H9 (cell line): ENCODE measurements around the gene RBM33. TPM values are rescaled to one million over a fixed set of nuclear protein-coding genes. Genes with fewer than 3 reads are reported as not detected.
"Not testable (repeated sequence)": the region's sequence is repeated elsewhere in the genome, so short reads cannot be mapped to it uniquely, and the experiment has no call there.

Experiments
- DNase-seq: peaks from one replicate; pipeline ENCODE4 v3.0.0-alpha.2; 2017
- H2AFZ ChIP-seq: one replicate; pipeline ENCODE4 v1.6.1; 2013; ENCODE audit warnings: mild to moderate bottlenecking, low read length, control low read depth, moderate library complexity
- H2AK5ac ChIP-seq: 2 replicates; pipeline ENCODE4 v1.6.1; 2013; ENCODE audit warnings: low read length, control low read depth, mixed read lengths; ENCODE audit not compliant: insufficient read length
- H2BK120ac ChIP-seq: one replicate; pipeline ENCODE4 v1.6.1; 2013; ENCODE audit warnings: low read depth, mild to moderate bottlenecking, low read length, control low read depth, inconsistent platforms; ENCODE audit not compliant: poor library complexity, severe bottlenecking
- H2BK12ac ChIP-seq: 2 replicates; pipeline ENCODE4 v1.6.1; 2013; ENCODE audit warnings: low read length, control low read depth, mixed read lengths, low read depth; ENCODE audit not compliant: insufficient read length
- H2BK15ac ChIP-seq: 2 replicates; pipeline ENCODE4 v1.6.1; 2013; ENCODE audit warnings: low read depth, low read length, control low read depth
- H2BK20ac ChIP-seq: one replicate; pipeline ENCODE4 v1.6.1; 2013; ENCODE audit warnings: low read depth, mild to moderate bottlenecking, low read length, control low read depth, inconsistent platforms; ENCODE audit not compliant: poor library complexity, severe bottlenecking
- H2BK5ac ChIP-seq: 2 replicates; pipeline ENCODE4 v1.6.1; 2013; ENCODE audit warnings: low read length, control low read depth, mixed read lengths; ENCODE audit not compliant: insufficient read length
- H3K14ac ChIP-seq: 2 replicates; pipeline ENCODE4 v1.6.1; 2013; ENCODE audit warnings: low read length, control low read depth; ENCODE audit not compliant: insufficient read depth
- H3K18ac ChIP-seq: 2 replicates; pipeline ENCODE4 v1.6.1; 2013; ENCODE audit warnings: low read depth, mild to moderate bottlenecking, mixed read lengths, low read length, control low read depth; ENCODE audit not compliant: insufficient read length
- H3K23ac ChIP-seq: 2 replicates; pipeline ENCODE4 v1.6.1; 2013; ENCODE audit warnings: low read length, control low read depth, mixed read lengths, low read depth; ENCODE audit not compliant: insufficient read length
- H3K23me2 ChIP-seq: 2 replicates; pipeline ENCODE4 v1.6.1; 2013; ENCODE audit warnings: low read depth, mild to moderate bottlenecking, mixed read lengths, low read length, control low read depth; ENCODE audit not compliant: insufficient read length, poor library complexity, severe bottlenecking
- H3K27ac ChIP-seq: 2 replicates; pipeline ENCODE4 v1.5.1; 2013; ENCODE audit warnings: low read length, control low read depth, mixed read lengths, low read depth; ENCODE audit not compliant: insufficient read length
- H3K27me3 ChIP-seq: 2 replicates; pipeline ENCODE4 v1.6.1; 2013; ENCODE audit warnings: low read length, control low read depth, inconsistent platforms; ENCODE audit not compliant: insufficient read depth
- H3K4ac ChIP-seq: 2 replicates; pipeline ENCODE4 v1.6.1; 2013; ENCODE audit warnings: low read depth, mild to moderate bottlenecking, control low read depth, inconsistent platforms, low read length, moderate library complexity
- H3K4me1 ChIP-seq: 2 replicates; pipeline ENCODE4 v1.6.1; 2013; ENCODE audit warnings: low read length, control low read depth, inconsistent platforms; ENCODE audit not compliant: insufficient read depth
- H3K4me2 ChIP-seq: 2 replicates; pipeline ENCODE4 v1.6.1; 2013; ENCODE audit warnings: low read length, control low read depth, mixed read lengths; ENCODE audit not compliant: insufficient read length, insufficient read depth
- H3K56ac ChIP-seq: 2 replicates; pipeline ENCODE4 v1.6.1; 2013; ENCODE audit warnings: low read depth, mild to moderate bottlenecking, mixed read lengths, low read length, control low read depth; ENCODE audit not compliant: insufficient read length
- H3K79me1 ChIP-seq: 2 replicates; pipeline ENCODE4 v1.6.1; 2013; ENCODE audit warnings: low read depth, mild to moderate bottlenecking, moderate library complexity, low read length, control low read depth, inconsistent platforms; ENCODE audit not compliant: insufficient read depth, poor library complexity, severe bottlenecking
- H3K79me2 ChIP-seq: 2 replicates; pipeline ENCODE4 v1.6.1; 2013; ENCODE audit warnings: low read length, control low read depth, inconsistent platforms; ENCODE audit not compliant: insufficient read depth
- H3K9ac ChIP-seq: 2 replicates; pipeline ENCODE4 v1.6.1; 2013; ENCODE audit warnings: low read length, control low read depth, mixed read lengths; ENCODE audit not compliant: insufficient read length; ENCODE audit errors: extremely low read depth
- H3K9me3 ChIP-seq: one replicate; pipeline ENCODE4 v1.6.1; 2013; ENCODE audit warnings: low read depth, low read length, inconsistent platforms; ENCODE audit not compliant: control insufficient read depth
- H3T11ph ChIP-seq: one replicate; pipeline ENCODE4 v1.6.1; 2013; ENCODE audit warnings: mild to moderate bottlenecking, low read length, control low read depth, inconsistent platforms
- H4K20me1 ChIP-seq: one replicate; pipeline ENCODE4 v1.6.1; 2013; ENCODE audit not compliant: control insufficient read depth, insufficient read length, insufficient read depth
- H4K5ac ChIP-seq: 2 replicates; pipeline ENCODE4 v1.6.1; 2013; ENCODE audit warnings: low read depth, mild to moderate bottlenecking, mixed read lengths, low read length, control low read depth; ENCODE audit not compliant: insufficient read length
- H4K8ac ChIP-seq: replicated peaks from 2 replicates; pipeline ENCODE4 v1.6.1; 2013; ENCODE audit warnings: low read length, control low read depth, mixed read lengths, low read depth; ENCODE audit not compliant: insufficient read length
- H4K91ac ChIP-seq: 2 replicates; pipeline ENCODE4 v1.6.1; 2013; ENCODE audit warnings: low read depth, mild to moderate bottlenecking, moderate library complexity, mixed read lengths, low read length, control low read depth; ENCODE audit not compliant: insufficient read length
- H3K27ac Mint-ChIP-seq, 3 experiments: 2 replicates in 2 of 3; 3 replicates in 1 of 3; pipeline ENCODE4 v1.8.0; 2020 to 2021; ENCODE audit warnings: mixed read lengths in 3 of 3, mild to moderate bottlenecking in 1 of 3, moderate library complexity in 1 of 3
- H3K27me3 Mint-ChIP-seq: 2 replicates; pipeline ENCODE4 v1.8.0; 2021; ENCODE audit warnings: low read depth, mild to moderate bottlenecking, moderate library complexity, mixed read lengths
- H3K36me3 Mint-ChIP-seq, 3 experiments: 2 replicates in 2 of 3; 3 replicates in 1 of 3; pipeline ENCODE4 v1.8.0; 2020 to 2021; ENCODE audit warnings: low read depth in 3 of 3, mixed read lengths in 3 of 3; ENCODE audit not compliant: insufficient read depth in 1 of 3
- H3K4me1 Mint-ChIP-seq, 2 experiments: 2 replicates each; pipeline ENCODE4 v1.8.0; 2020; ENCODE audit warnings: mixed read lengths in 2 of 2
- H3K4me3 Mint-ChIP-seq, 2 experiments: 2 replicates in 1 of 2; 3 replicates in 1 of 2; pipeline ENCODE4 v1.8.0; 2020 to 2021; ENCODE audit warnings: mild to moderate bottlenecking in 2 of 2, mixed read lengths in 2 of 2, moderate library complexity in 1 of 2
- H3K9me3 Mint-ChIP-seq, 2 experiments: 2 replicates in 1 of 2; 3 replicates in 1 of 2; pipeline ENCODE4 v1.8.0; 2020; ENCODE audit warnings: mild to moderate bottlenecking in 2 of 2, mixed read lengths in 2 of 2, moderate library complexity in 1 of 2
- CTCF ChIP-seq: fragments of 200-600 bp; sonication (generic); conservative IDR thresholded peaks from 3 replicates; pipeline ENCODE4 v1.8.0; 2021; ENCODE audit warnings: antibody characterized with exemption, mild to moderate bottlenecking
- whole genome bisulfite sequencing: extraction: QIAGEN DNeasy Blood & Tissue Kit; methylation state at CpG from one replicate; pipeline ENCODE4 v1.1.7; 2013; ENCODE audit warnings: missing lambda C conversion rate, low lambda C conversion rate, mixed read lengths; ENCODE audit not compliant: insufficient read length; ENCODE audit errors: extremely low coverage; 5-methylcytosine and 5-hydroxymethylcytosine counted together
- total RNA-seq: library from RNA; stranded (reverse); gene quantifications from 2 replicates; pipeline ENCODE4 v1.2.1, GENCODE V29; 2021

Gene RBM33
- total RNA-seq, 1 experiment from 2014 or later, result 71.3 TPM

- WGBS, result no CpG with 5 or more reads among the region's 16 CpGs
These were observed 172.5 kb downstream of the RBM33 start for GRCh38 chr7:155816996-155817395.

GRCh38 chr7:155817515-155817914 lies 173.1 kb downstream of the RBM33 start:
- H3K4me1 ChIP-seq, H3K14ac ChIP-seq, H4K91ac ChIP-seq, H4K20me1 ChIP-seq, H2BK15ac ChIP-seq, DNase-seq, H3K79me2 ChIP-seq, H3K56ac ChIP-seq, H4K8ac ChIP-seq, H3K27ac Mint-ChIP-seq, H3K4ac ChIP-seq, H3T11ph ChIP-seq, H3K79me1 ChIP-seq, H2BK12ac ChIP-seq, H2AFZ ChIP-seq, H2BK20ac ChIP-seq, H3K18ac ChIP-seq, H3K9me3 Mint-ChIP-seq, H3K9ac ChIP-seq, H3K23ac ChIP-seq, H3K36me3 Mint-ChIP-seq, H3K9me3 ChIP-seq, H3K23me2 ChIP-seq, H2BK120ac ChIP-seq, H2BK5ac ChIP-seq, H4K5ac ChIP-seq, H3K27ac ChIP-seq, H3K4me2 ChIP-seq, H2AK5ac ChIP-seq, H3K4me3 Mint-ChIP-seq: not testable (repeated sequence)
- no CpG with 5 or more reads among the region's 4 CpGs for WGBS
- H3K27me3 ChIP-seq, result peaks cover 24% of the 10 kb centered on the region
- H3K4me1 Mint-ChIP-seq, result peaks cover 0 to 21% of the 10 kb centered on the region in 2 experiments; a peak in 3 of 4 replicates
- H3K27me3 Mint-ChIP-seq, result peaks cover 47% of the 10 kb centered on the region

More at GRCh38 chr7:155816996-155817395, 172.5 kb downstream of the RBM33 start:
- Histone ChIP-seq H2BK5ac (no peak overlapping the region), H3K23me2 (peaks cover 5% of the 10 kb centered on the region), H3K4me2 (no peak overlapping the region), H3K79me2 (no peaks in the 10 kb centered on the region), H3K9me3 (no peaks in the 10 kb centered on the region), H3T11ph (no peak overlapping the region), H3K14ac (no peak overlapping the region), H3K27ac (no peak overlapping the region), H3K56ac (no peak overlapping the region), H3K4ac (no peak overlapping the region), H4K20me1 (no peaks in the 10 kb centered on the region), H3K23ac (no peak overlapping the region), H4K91ac (no peak overlapping the region), H3K4me1 (no peaks in the 10 kb centered on the region), H2BK15ac (no peak overlapping the region), H4K5ac (no peak overlapping the region), H2BK120ac (no peak overlapping the region), H3K18ac (no peak overlapping the region), H2BK20ac (no peak overlapping the region), H4K8ac (no peak overlapping the region), H2AFZ (no peak overlapping the region), H2BK12ac (no peak overlapping the region), H3K27me3 (peaks cover 29% of the 10 kb centered on the region), H3K79me1 (no peaks in the 10 kb centered on the region), H2AK5ac (no peak overlapping the region), H3K9ac (no peak overlapping the region)
- TF ChIP-seq CTCF, result no peak
- H3K36me3 Mint-ChIP-seq, result no peaks in the 10 kb centered on the region; a peak in 2 of 7 replicates
- peaks cover 3 to 25% of the 10 kb centered on the region in 2 experiments for H3K4me1 Mint-ChIP-seq
- peaks cover 52% of the 10 kb centered on the region for H3K27me3 Mint-ChIP-seq
- H3K4me3 Mint-ChIP-seq, result no peak overlapping the region
- no peak for DNase-seq
- H3K9me3 Mint-ChIP-seq, result no peaks in the 10 kb centered on the region; a peak in 2 of 5 replicates
- H3K27ac Mint-ChIP-seq, result peak overlapping the region in 1 of 3 experiments; percentile 91; a peak in 1 of 7 replicates
